AG04449 (cell line): Measurements from ENCODE around the gene UPB1.

Source experiments
- CTCF ChIA-PET: fragments of 350-600 bp; formaldehyde crosslinking; extraction: SDS; loops from one replicate; lab custom pipeline; 2021; ENCODE audit warnings: antibody characterized with exemption; lab: Yijun Ruan, JAX
- POLR2A ChIA-PET: fragments of 400-600, 350-600 bp; formaldehyde crosslinking; extraction: SDS; loops from one replicate; lab custom pipeline; 2020; ENCODE audit warnings: antibody characterized with exemption, inconsistent platforms; lab: Yijun Ruan, JAX
- DNase-seq: peaks from one replicate; pipeline ENCODE4 v3.0.0-alpha.2; 2010; ENCODE audit warnings: low read depth, low spot score
- H3K4me3 ChIP-seq: 2 replicates; pipeline ENCODE4 v1.5.1; 2011; ENCODE audit warnings: low read depth, mild to moderate bottlenecking, control low read depth, low read length
- TF ChIP-seq, protein P1 (sequence below): IDR thresholded peaks from one replicate; pipeline ENCODE4 v1.5.1; 2011; ENCODE audit warnings: mild to moderate bottlenecking, moderate library complexity, low read length, control low read depth, inconsistent platforms; ENCODE audit not compliant: insufficient read depth; ENCODE audit errors: missing control alignments

Gene UPB1

GRCh38 chr22:24498824-24499223 is 3.7 kb downstream of the UPB1 start:
- no peak for DNase-seq
- POLR2A ChIA-PET: no interaction called here
- CTCF ChIA-PET: interaction anchor here (4.2 kb wide), 1 partner anchor 8 kb away, joined by 16 read pairs; no protein-coding TSS in a partner anchor

DNA sequence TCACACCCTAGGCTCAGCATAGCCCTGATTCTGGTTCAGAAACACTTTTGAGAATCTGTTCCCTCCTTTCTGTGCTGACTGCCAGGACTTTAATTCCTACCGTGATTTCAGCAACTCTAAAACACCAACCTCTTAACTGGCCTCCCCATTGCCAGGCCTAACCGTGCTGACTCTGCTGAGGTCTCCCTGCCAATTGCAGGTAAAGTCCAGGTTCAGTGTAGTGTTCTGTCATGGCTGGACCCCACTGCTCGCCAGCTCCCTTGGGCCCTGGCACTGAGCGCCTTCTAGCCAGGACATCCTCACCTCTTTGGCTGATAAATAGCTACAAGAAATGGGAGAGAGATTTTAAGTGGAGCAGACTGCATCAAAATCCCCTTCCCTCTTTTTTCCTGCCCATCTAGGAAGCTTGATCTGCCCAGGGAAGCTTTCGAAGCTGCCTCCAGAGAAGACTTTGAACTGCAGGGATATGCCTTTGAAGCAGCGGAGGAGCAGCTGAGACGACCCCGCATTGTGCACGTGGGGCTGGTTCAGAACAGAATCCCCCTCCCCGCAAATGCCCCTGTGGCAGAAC is 4.7 kb downstream of the UPB1 start:
- TF ChIP-seq, protein P1, sequence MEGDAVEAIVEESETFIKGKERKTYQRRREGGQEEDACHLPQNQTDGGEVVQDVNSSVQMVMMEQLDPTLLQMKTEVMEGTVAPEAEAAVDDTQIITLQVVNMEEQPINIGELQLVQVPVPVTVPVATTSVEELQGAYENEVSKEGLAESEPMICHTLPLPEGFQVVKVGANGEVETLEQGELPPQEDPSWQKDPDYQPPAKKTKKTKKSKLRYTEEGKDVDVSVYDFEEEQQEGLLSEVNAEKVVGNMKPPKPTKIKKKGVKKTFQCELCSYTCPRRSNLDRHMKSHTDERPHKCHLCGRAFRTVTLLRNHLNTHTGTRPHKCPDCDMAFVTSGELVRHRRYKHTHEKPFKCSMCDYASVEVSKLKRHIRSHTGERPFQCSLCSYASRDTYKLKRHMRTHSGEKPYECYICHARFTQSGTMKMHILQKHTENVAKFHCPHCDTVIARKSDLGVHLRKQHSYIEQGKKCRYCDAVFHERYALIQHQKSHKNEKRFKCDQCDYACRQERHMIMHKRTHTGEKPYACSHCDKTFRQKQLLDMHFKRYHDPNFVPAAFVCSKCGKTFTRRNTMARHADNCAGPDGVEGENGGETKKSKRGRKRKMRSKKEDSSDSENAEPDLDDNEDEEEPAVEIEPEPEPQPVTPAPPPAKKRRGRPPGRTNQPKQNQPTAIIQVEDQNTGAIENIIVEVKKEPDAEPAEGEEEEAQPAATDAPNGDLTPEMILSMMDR: no peak
- DNase-seq: no peak
- ChIA-PET CTCF (interaction anchor here (1.7 to 5.8 kb wide), 3 partner anchors 13 to 77 kb away, joined by 5 to 50 read pairs (median 6); no protein-coding TSS in a partner anchor), POLR2A (no interaction called here)
- H3K4me3 ChIP-seq: no peak overlapping the region

More at GRCh38 chr22:24498824-24499223, 3.7 kb downstream of the UPB1 start:
- TF ChIP-seq, protein P1: no peak
- no peak overlapping the region for H3K4me3 ChIP-seq

DNA sequence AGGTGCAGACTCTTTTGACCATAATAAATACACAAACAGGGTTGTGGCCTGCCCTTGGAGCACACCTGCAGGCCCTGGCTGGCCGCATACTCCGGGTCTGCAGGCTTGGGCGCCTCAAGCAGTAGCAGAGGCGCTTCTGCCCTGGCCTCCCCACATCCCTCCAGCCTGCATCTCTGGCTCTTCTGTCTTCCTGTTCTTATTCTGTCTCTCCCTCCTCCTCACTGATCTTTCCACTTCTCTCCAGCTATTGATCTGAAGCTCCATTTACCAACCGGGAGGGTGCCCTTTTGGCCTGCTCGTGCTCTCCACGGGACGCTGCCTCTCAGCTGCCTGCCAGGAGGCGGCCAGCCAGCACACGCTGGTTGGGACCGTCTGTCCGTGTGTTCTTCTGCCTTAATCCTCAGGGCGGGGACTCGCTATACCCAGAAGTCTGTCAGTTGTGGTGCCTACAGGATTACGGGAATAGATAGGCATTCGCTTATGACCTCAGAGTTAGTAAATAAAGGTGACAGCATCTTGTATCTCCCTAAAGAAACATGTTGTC is 5.2 kb downstream of the UPB1 start:
- H3K4me3 ChIP-seq: no peak overlapping the region
- POLR2A ChIA-PET: no interaction called here
- DNase-seq: no peak
- TF ChIP-seq, protein P1: no peak
- CTCF ChIA-PET: interaction anchor here (1.2 to 5.8 kb wide), 4 partner anchors 14 to 77 kb away, joined by 4 to 50 read pairs (median 6); no protein-coding TSS in a partner anchor

DNA sequence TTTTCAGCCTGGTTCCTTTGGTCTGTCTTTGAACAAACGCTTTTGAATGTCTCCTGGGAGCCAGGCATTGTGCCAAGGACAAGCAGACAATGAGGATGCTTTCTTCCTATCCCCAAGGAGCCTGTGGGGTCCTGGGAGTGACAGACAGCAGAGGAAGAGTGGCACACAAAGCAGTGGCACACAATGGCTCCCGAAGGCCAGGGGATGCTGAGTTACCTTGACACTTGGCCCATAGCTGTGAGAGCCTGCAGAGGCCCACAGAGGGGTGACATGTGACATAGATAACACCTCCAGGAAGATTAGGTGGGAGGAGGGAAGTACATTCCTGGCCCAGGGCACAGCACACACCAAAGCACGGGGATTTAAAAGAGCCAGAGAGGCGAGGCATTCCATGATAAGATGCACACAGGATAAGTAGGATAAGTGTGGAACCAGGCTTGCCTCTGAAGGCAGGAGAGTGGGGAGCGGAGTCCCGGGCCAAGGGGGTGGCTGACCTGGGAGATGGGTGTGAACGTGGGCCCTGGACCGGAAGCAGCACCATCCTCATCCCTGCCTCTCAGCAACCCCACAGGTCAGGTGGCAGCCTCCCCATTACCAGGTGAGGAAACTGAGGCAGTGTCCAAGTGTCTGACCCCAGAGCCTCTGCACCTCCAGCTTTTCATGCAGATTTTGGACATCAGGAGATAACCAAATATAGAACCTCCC is 6.3 kb downstream of the UPB1 start:
- TF ChIP-seq, protein P1: no peak
- ChIA-PET POLR2A (no interaction called here), CTCF (interaction anchor here (0.6 to 5.8 kb wide), 14 partner anchors 10 to 470 kb away, joined by 3 to 50 read pairs (median 5); partner anchors contain the start of gene ADORA2A)
- no peak for DNase-seq
- no peak overlapping the region for H3K4me3 ChIP-seq

GRCh38 chr22:24502034-24502433 is 6.9 kb downstream of the UPB1 start:
- TF ChIP-seq, protein P1: no peak
- CTCF ChIA-PET: interaction anchor here (0.7 to 5.8 kb wide), 25 partner anchors 10 to 684 kb away, joined by 3 to 50 read pairs (median 4); partner anchors contain the start of gene ADORA2A
- POLR2A ChIA-PET: no interaction called here
- H3K4me3 ChIP-seq: no peak overlapping the region
- no peak for DNase-seq

- TF ChIP-seq, protein P1: no peak
- DNase-seq: no peak
- ChIA-PET POLR2A (no interaction called here), CTCF (interaction anchor here (0.6 to 5.8 kb wide), 33 partner anchors 9 to 684 kb away, joined by 3 to 50 read pairs (median 4); partner anchors contain the start of gene ADORA2A)
- H3K4me3 ChIP-seq: no peak overlapping the region
Measured at GRCh38 chr22:24502541-24502940, 7.4 kb downstream of the UPB1 start.
